ENCODE measurements around the gene KLF16. TPM values are rescaled to one million over a fixed set of nuclear protein-coding genes. Genes with fewer than 3 reads are reported as not detected.

Gene KLF16
- total and polyA plus RNA-seq, 4 experiments from 2014 or later = 0.39 to 19.3 (median 9.6) TPM

GRCh38 chr19:1818549-1819195 is 44.7 kb downstream of the KLF16 start:
- Mint-ChIP-seq H3K27ac (no peak overlapping the region), H3K4me1 (peaks cover 0 to 1% (median 0%) of the 10 kb centered on the region in 4 donors), H3K36me3 (peaks cover 7 to 35% of the 10 kb centered on the region in 2 donors), H3K27me3 (no peaks in the 10 kb centered on the region), H3K4me3 (no peak overlapping the region), H3K9me3 (no peaks in the 10 kb centered on the region)
- H3K4me3 ChIP-seq (ENCODE audit: low read length in 2 of 2) = no peak overlapping the region
- peaks cover 50% of the 10 kb centered on the region for H3K36me3 ChIP-seq (ENCODE audit: insufficient read depth, low read length)
- H3K9me3 ChIP-seq (ENCODE audit: control insufficient read depth in 1 of 2, low read length in 2 of 2) = no peaks in the 10 kb centered on the region
- H3K27ac ChIP-seq (ENCODE audit: low read depth, low read length) = no peak overlapping the region
- CTCF ChIA-PET (ENCODE audit: partially characterized antibody) = interaction anchor here (1.1 to 1.3 kb wide), 2 partner anchors 22 to 213 kb away, joined by 3 read pairs; partner anchors contain the start of gene UQCR11
- no peaks in the 10 kb centered on the region for H3K27me3 ChIP-seq (ENCODE audit: insufficient read depth, low read length)
- no peaks in the 10 kb centered on the region for H3K4me1 ChIP-seq (ENCODE audit: insufficient read depth, low read length)
- intact Hi-C loops (cut with micrococcal nuclease) = no loop called here
- POLR2A ChIA-PET (ENCODE audit: partially characterized antibody) = no interaction called here
- DNase-seq = no peak

- H3K4me3 ChIP-seq (ENCODE audit: low read length in 2 of 2) = no peak overlapping the region
- intact Hi-C loops (cut with micrococcal nuclease) = no loop called here
- no peak overlapping the region for H3K4me3 Mint-ChIP-seq
- H3K4me1 Mint-ChIP-seq = peaks cover 6 to 7% (median 7%) of the 10 kb centered on the region in 4 donors
- H3K36me3 ChIP-seq (ENCODE audit: insufficient read depth, low read length) = peaks cover 42% of the 10 kb centered on the region
- ChIA-PET POLR2A (ENCODE audit: partially characterized antibody) (no interaction called here), CTCF (ENCODE audit: partially characterized antibody) (interaction anchor here (1.1 to 1.3 kb wide), 3 partner anchors 8 to 212 kb away, joined by 3 to 4 read pairs (median 3); partner anchors contain the start of gene UQCR11)
- H3K4me1 ChIP-seq (ENCODE audit: insufficient read depth, low read length) = peaks cover 7% of the 10 kb centered on the region
- H3K27ac Mint-ChIP-seq = peak overlapping the region in 1 of 7 donors; percentile 40
- no peak for DNase-seq
- no peaks in the 10 kb centered on the region for H3K27me3 Mint-ChIP-seq
- no peaks in the 10 kb centered on the region for H3K9me3 Mint-ChIP-seq
- H3K36me3 Mint-ChIP-seq = peaks cover 7 to 38% of the 10 kb centered on the region in 2 donors
- no peaks in the 10 kb centered on the region for H3K27me3 ChIP-seq (ENCODE audit: insufficient read depth, low read length)
- no peaks in the 10 kb centered on the region for H3K9me3 ChIP-seq (ENCODE audit: control insufficient read depth in 1 of 2, low read length in 2 of 2)
- no peak overlapping the region for H3K27ac ChIP-seq (ENCODE audit: low read depth, low read length)
Observed at GRCh38 chr19:1817553-1818179, 45.7 kb downstream of the KLF16 start.

GRCh38 chr19:1816530-1817298 is 46.7 kb downstream of the KLF16 start:
- peaks cover 9 to 11% (median 11%) of the 10 kb centered on the region in 4 donors for H3K4me1 Mint-ChIP-seq
- no peaks in the 10 kb centered on the region for H3K27me3 Mint-ChIP-seq
- H3K36me3 ChIP-seq (ENCODE audit: insufficient read depth, low read length) = peaks cover 36% of the 10 kb centered on the region
- no peak overlapping the region for H3K4me3 ChIP-seq (ENCODE audit: low read length in 2 of 2)
- intact Hi-C loops (cut with micrococcal nuclease) = no loop called here
- H3K36me3 Mint-ChIP-seq = peaks cover 7 to 35% of the 10 kb centered on the region in 2 donors
- H3K27ac Mint-ChIP-seq = peak overlapping the region in 1 of 7 donors; percentile 40
- H3K27me3 ChIP-seq (ENCODE audit: insufficient read depth, low read length) = no peaks in the 10 kb centered on the region
- no peak for DNase-seq
- ChIA-PET CTCF (ENCODE audit: partially characterized antibody) (interaction anchor here (1.2 kb wide), 1 partner anchor 9 kb away, joined by 4 read pairs; no protein-coding TSS in a partner anchor), POLR2A (ENCODE audit: partially characterized antibody) (no interaction called here)
- no peak overlapping the region for H3K27ac ChIP-seq (ENCODE audit: low read depth, low read length)
- no peaks in the 10 kb centered on the region for H3K9me3 Mint-ChIP-seq
- peaks cover 10% of the 10 kb centered on the region for H3K4me1 ChIP-seq (ENCODE audit: insufficient read depth, low read length)
- no peaks in the 10 kb centered on the region for H3K9me3 ChIP-seq (ENCODE audit: control insufficient read depth in 1 of 2, low read length in 2 of 2)
- H3K4me3 Mint-ChIP-seq = no peak overlapping the region

- intact Hi-C loops (cut with micrococcal nuclease) = no loop called here
- Mint-ChIP-seq H3K9me3 (no peaks in the 10 kb centered on the region), H3K36me3 (peaks cover 7 to 29% of the 10 kb centered on the region in 2 donors), H3K27me3 (no peaks in the 10 kb centered on the region), H3K4me3 (no peak overlapping the region), H3K4me1 (peaks cover 10 to 15% (median 11%) of the 10 kb centered on the region in 4 donors), H3K27ac (peak overlapping the region in 1 of 7 donors; percentile 22)
- Histone ChIP-seq H3K27me3 (ENCODE audit: insufficient read depth, low read length) (no peaks in the 10 kb centered on the region), H3K27ac (ENCODE audit: low read depth, low read length) (no peak overlapping the region), H3K4me3 (ENCODE audit: low read length in 2 of 2) (no peak overlapping the region), H3K9me3 (ENCODE audit: control insufficient read depth in 1 of 2, low read length in 2 of 2) (no peaks in the 10 kb centered on the region), H3K36me3 (ENCODE audit: insufficient read depth, low read length) (peaks cover 29% of the 10 kb centered on the region), H3K4me1 (ENCODE audit: insufficient read depth, low read length) (peaks cover 14% of the 10 kb centered on the region)
- DNase-seq = no peak
- POLR2A ChIA-PET (ENCODE audit: partially characterized antibody) = no interaction called here
- CTCF ChIA-PET (ENCODE audit: partially characterized antibody) = interaction anchor here (2.5 kb wide), 1 partner anchor 10 kb away, joined by 10 read pairs; no protein-coding TSS in a partner anchor
Observed at GRCh38 chr19:1815605-1816529, 47.5 kb downstream of the KLF16 start.

GRCh38 chr19:1814833-1815604 is 48.4 kb downstream of the KLF16 start:
- H3K4me3 Mint-ChIP-seq = no peak overlapping the region
- CTCF ChIA-PET (ENCODE audit: partially characterized antibody) = interaction anchor here (1.6 to 2.5 kb wide), 2 partner anchors 11 to 23 kb away, joined by 5 to 10 read pairs; no protein-coding TSS in a partner anchor
- intact Hi-C loops (cut with micrococcal nuclease) = loop anchor here (5.0 kb wide), 2 partner anchors 48 to 223 kb away; partner anchors contain the start of gene MBD3
- H3K27ac Mint-ChIP-seq = no peak overlapping the region
- Histone ChIP-seq H3K4me3 (ENCODE audit: low read length in 2 of 2) (no peak overlapping the region), H3K27ac (ENCODE audit: low read depth, low read length) (no peak overlapping the region), H3K27me3 (ENCODE audit: insufficient read depth, low read length) (no peaks in the 10 kb centered on the region), H3K4me1 (ENCODE audit: insufficient read depth, low read length) (peaks cover 14% of the 10 kb centered on the region), H3K36me3 (ENCODE audit: insufficient read depth, low read length) (peaks cover 23% of the 10 kb centered on the region), H3K9me3 (ENCODE audit: control insufficient read depth in 1 of 2, low read length in 2 of 2) (no peaks in the 10 kb centered on the region)
- DNase-seq = no peak
- peaks cover 3 to 21% of the 10 kb centered on the region in 2 donors for H3K36me3 Mint-ChIP-seq
- H3K27me3 Mint-ChIP-seq = no peaks in the 10 kb centered on the region
- POLR2A ChIA-PET (ENCODE audit: partially characterized antibody) = interaction anchor here (0.6 kb wide), 1 partner anchor 10 kb away, joined by 5 read pairs; no protein-coding TSS in a partner anchor
- no peaks in the 10 kb centered on the region for H3K9me3 Mint-ChIP-seq
- H3K4me1 Mint-ChIP-seq = peaks cover 10 to 15% (median 11%) of the 10 kb centered on the region in 4 donors

GRCh38 chr19:1814391-1814790 is 49.0 kb downstream of the KLF16 start:
- Mint-ChIP-seq H3K4me3 (peak overlapping the region in 1 of 8 donors; percentile 20), H3K27ac (peak overlapping the region in 1 of 7 donors; percentile 70), H3K27me3 (no peaks in the 10 kb centered on the region), H3K36me3 (peaks cover 3 to 21% of the 10 kb centered on the region in 2 donors), H3K9me3 (no peaks in the 10 kb centered on the region), H3K4me1 (peaks cover 10 to 15% (median 11%) of the 10 kb centered on the region in 4 donors)
- POLR2A ChIA-PET (ENCODE audit: partially characterized antibody) = interaction anchor here (1.2 kb wide), 1 partner anchor 163 kb away, joined by 5 read pairs; no protein-coding TSS in a partner anchor
- no peak for DNase-seq
- Histone ChIP-seq H3K36me3 (ENCODE audit: insufficient read depth, low read length) (peaks cover 23% of the 10 kb centered on the region), H3K27me3 (ENCODE audit: insufficient read depth, low read length) (no peaks in the 10 kb centered on the region), H3K4me1 (ENCODE audit: insufficient read depth, low read length) (peaks cover 14% of the 10 kb centered on the region), H3K9me3 (ENCODE audit: control insufficient read depth in 1 of 2, low read length in 2 of 2) (no peaks in the 10 kb centered on the region), H3K27ac (ENCODE audit: low read depth, low read length) (no peak overlapping the region), H3K4me3 (ENCODE audit: low read length in 2 of 2) (no peak overlapping the region)
- intact Hi-C loops (cut with micrococcal nuclease) = loop anchor here (5.0 kb wide), 2 partner anchors 47 to 222 kb away; partner anchors contain the start of gene MBD3
- CTCF ChIA-PET (ENCODE audit: partially characterized antibody) = interaction anchor here (1.6 to 2.5 kb wide), 2 partner anchors 12 to 23 kb away, joined by 5 to 10 read pairs; no protein-coding TSS in a partner anchor

Measured in CD4-positive, alpha-beta memory T cell (primary cell).